HCT116 (cell line): ENCODE results near the gene ICAM1. TPM values are rescaled to one million over a fixed set of nuclear protein-coding genes. Genes with fewer than 3 reads are reported as not detected.
A peak's percentile ranks its signal among the peaks of the same experiment; 100 is the strongest.

Experiments
- ATAC-seq: fragments of 200-7000 bp; cut with Tn5 transposase; 2 replicates; pipeline ENCODE4 v1.9.1; 2020; ENCODE audit warnings: mild to moderate bottlenecking, moderate library complexity
- BruUV-seq: library from RNA; stranded (reverse); fragments of 400-500 nt; replicated peaks from 2 replicates; lab custom pipeline; 2021; lab: Mats Ljungman, UMichigan
- CTCF ChIA-PET: fragments of 300-600 bp; sonication (Branson Sonifier 250); formaldehyde crosslinking; loops from one replicate; lab custom pipeline; 2021; ENCODE audit warnings: antibody characterized with exemption; lab: Charles Lee
- POLR2A ChIA-PET: fragments of 300-600, 350-600 bp; sonication (Branson Sonifier 250); formaldehyde crosslinking; loops from one replicate; lab custom pipeline; 2021; ENCODE audit warnings: antibody characterized with exemption; lab: Charles Lee
- RAD21 ChIA-PET, 2 experiments: fragments of 300-600 bp; sonication (Branson Sonifier 250); formaldehyde crosslinking; loops; one replicate each; lab custom pipeline; 2023; ENCODE audit warnings: low total read pairs in 2 of 2; ENCODE audit not compliant: uncharacterized antibody in 2 of 2, unreplicated experiment in 2 of 2, low non-redundant PET in 1 of 2; lab: Charles Lee
- DNase-seq: peaks from one replicate; pipeline ENCODE4 v3.0.0-alpha.2; 2010; ENCODE audit warnings: low read depth, low spot score
- H2AFZ ChIP-seq: fragments of 200-600 bp; shearing (Covaris generic), sonication (generic); 2 replicates; pipeline ENCODE4 v1.6.1; 2017; ENCODE audit warnings: low read depth, mixed run types, mixed read lengths, antibody characterized with exemption, low read length; ENCODE audit not compliant: poor library complexity, severe bottlenecking
- H3K27ac ChIP-seq: 2 replicates; pipeline ENCODE4 v1.5.1; 2012; ENCODE audit warnings: low read depth, low read length
- H3K27me3 ChIP-seq: fragments of 200-600 bp; sonication (generic); 2 replicates; pipeline ENCODE4 v1.6.1; 2016; ENCODE audit warnings: mixed run types, low read length, mixed read lengths; ENCODE audit not compliant: insufficient read depth
- H3K36me3 ChIP-seq, 2 experiments: fragments of 200-500 bp in 1 of 2; fragments of 200-600 bp in 1 of 2; sonication (Bioruptor generic) in 1 of 2; sonication (generic) in 1 of 2; 2 replicates each; pipeline versions ENCODE4 v1.5.1 to v1.6.1; 2014 to 2016; ENCODE audit warnings: low read length in 2 of 2, inconsistent platforms in 1 of 2, mixed read lengths in 1 of 2, mixed run types in 1 of 2; ENCODE audit not compliant: insufficient read depth in 2 of 2, control insufficient read depth in 1 of 2
- H3K4me1 ChIP-seq, 2 experiments: fragments of 200-600 bp in 1 of 2; sonication (generic) in 1 of 2; 2 replicates each; pipeline versions ENCODE4 v1.5.1 to v1.6.1; 2012 to 2017; ENCODE audit warnings: low read length in 2 of 2, inconsistent platforms in 1 of 2, mild to moderate bottlenecking in 1 of 2, mixed read lengths in 1 of 2, mixed run types in 1 of 2, moderate library complexity in 1 of 2; ENCODE audit not compliant: insufficient read depth in 2 of 2, control insufficient read depth in 1 of 2
- H3K4me2 ChIP-seq: fragments of 200-600 bp; sonication (generic); 2 replicates; pipeline ENCODE4 v1.6.1; 2017; ENCODE audit warnings: mixed run types, low read length, mixed read lengths
- H3K4me3 ChIP-seq, 2 experiments: fragments of 200-600 bp in 1 of 2; sonication (generic) in 1 of 2; replicated peaks in 1 of 2; 2 replicates each; pipeline ENCODE4 v1.5.1; 2011 to 2016; ENCODE audit warnings: low read length in 2 of 2, control low read depth in 1 of 2, low read depth in 1 of 2, mild to moderate bottlenecking in 1 of 2, mixed read lengths in 1 of 2, mixed run types in 1 of 2
- H3K79me2 ChIP-seq: fragments of 200-600 bp; sonication (generic); 2 replicates; pipeline ENCODE4 v1.6.1; 2017; ENCODE audit warnings: mild to moderate bottlenecking, mixed run types, low read length, moderate library complexity, mixed read lengths; ENCODE audit not compliant: insufficient read depth
- H3K9ac ChIP-seq: fragments of 200-600 bp; sonication (generic); 2 replicates; pipeline ENCODE4 v1.6.1; 2016; ENCODE audit warnings: low read length, mixed read lengths
- H3K9me2 ChIP-seq: fragments of 200-600 bp; sonication (generic), shearing (Covaris generic); 2 replicates; pipeline ENCODE4 v1.6.1; 2017; ENCODE audit warnings: mixed run types, mild to moderate bottlenecking, moderate library complexity; ENCODE audit not compliant: insufficient read depth
- H3K9me3 ChIP-seq, 2 experiments: fragments of 200-500 bp in 1 of 2; fragments of 200-600 bp in 1 of 2; sonication (Bioruptor generic) in 1 of 2; sonication (generic) in 1 of 2; 2 replicates each; pipeline ENCODE4 v1.6.1; 2014 to 2017; ENCODE audit warnings: low read length in 2 of 2, mixed read lengths in 2 of 2, inconsistent platforms in 1 of 2, low read depth in 1 of 2, mild to moderate bottlenecking in 1 of 2, mixed run types in 1 of 2, moderate library complexity in 1 of 2; ENCODE audit not compliant: control insufficient read depth in 1 of 2, insufficient read depth in 1 of 2
- H4K20me1 ChIP-seq: fragments of 200-600 bp; sonication (generic), shearing (Covaris generic); 2 replicates; pipeline ENCODE4 v1.6.1; 2017; ENCODE audit warnings: mixed run types, mild to moderate bottlenecking, moderate library complexity; ENCODE audit not compliant: insufficient read depth
- CBX3 ChIP-seq: IDR thresholded peaks from 2 replicates; pipeline ENCODE4 v1.6.1; 2012; ENCODE audit warnings: low read depth
- CEBPB ChIP-seq: IDR thresholded peaks from 2 replicates; pipeline ENCODE4 v1.6.1; 2012; ENCODE audit warnings: low read depth
- EGR1 ChIP-seq: IDR thresholded peaks from 2 replicates; pipeline ENCODE4 v1.6.1; 2012; ENCODE audit warnings: low read depth
- ELF1 ChIP-seq: IDR thresholded peaks from 2 replicates; pipeline ENCODE4 v1.6.1; 2012; ENCODE audit warnings: low read depth, borderline replicate concordance
- EZH2 ChIP-seq: fragments of 200-600 bp; sonication (generic); IDR thresholded peaks from 2 replicates; pipeline ENCODE4 v1.6.1; 2017; ENCODE audit warnings: antibody characterized with exemption, mixed run types
- EZH2phosphoT487 ChIP-seq: fragments of 200-600 bp; IDR thresholded peaks from 2 replicates; pipeline ENCODE4 v1.6.1; 2018; ENCODE audit warnings: antibody characterized with exemption, borderline replicate concordance
- FOSL1 ChIP-seq: IDR thresholded peaks from 2 replicates; pipeline ENCODE4 v1.6.1; 2012; ENCODE audit warnings: low read depth
- JUND ChIP-seq: IDR thresholded peaks from 2 replicates; pipeline ENCODE4 v1.6.1; 2012
- POLR2A ChIP-seq: IDR thresholded peaks from 2 replicates; pipeline ENCODE4 v1.7.0; 2011; ENCODE audit warnings: borderline replicate concordance; ENCODE audit not compliant: insufficient read depth, insufficient read length; ENCODE audit errors: extremely low read depth
- POLR2AphosphoS5 ChIP-seq: IDR thresholded peaks from 2 replicates; pipeline ENCODE4 v1.6.1; 2011; ENCODE audit warnings: mild to moderate bottlenecking, low read depth, low read length, moderate library complexity
- RAD21 ChIP-seq: IDR thresholded peaks from 2 replicates; pipeline ENCODE4 v1.6.1; 2012; ENCODE audit warnings: low read depth, mild to moderate bottlenecking
- SIN3A ChIP-seq: IDR thresholded peaks from 2 replicates; pipeline ENCODE4 v1.6.1; 2012; ENCODE audit warnings: low read depth
- SRF ChIP-seq: IDR thresholded peaks from 2 replicates; pipeline ENCODE4 v1.6.1; 2012; ENCODE audit warnings: low read depth
- TCF7L2 ChIP-seq: IDR thresholded peaks from 2 replicates; pipeline ENCODE4 v1.7.0; 2011; ENCODE audit warnings: borderline replicate concordance, inconsistent platforms; ENCODE audit not compliant: insufficient read depth, insufficient read length; ENCODE audit errors: extremely low read depth
- ZFX ChIP-seq: fragments of 450-650 bp; IDR thresholded peaks from 2 replicates; pipeline ENCODE4 v1.6.1; 2017
- ZNF274 ChIP-seq: fragments of 200-500 bp; sonication (Bioruptor generic); IDR thresholded peaks from 2 replicates; pipeline ENCODE4 v1.6.1; 2014; ENCODE audit warnings: mild to moderate bottlenecking, low read depth, low read length, inconsistent platforms
- intact Hi-C: fragments of 100-400 bp; cut with micrococcal nuclease; formaldehyde crosslinking; loops from 2 replicates; pipeline ENCODE4 v1.10.0; 2022
- total RNA-seq: library from RNA; stranded (reverse); gene quantifications from one replicate; pipeline ENCODE4 v1.2.1, GENCODE V29; 2021; ENCODE audit not compliant: unreplicated experiment
- TF ChIP-seq, protein P1 (sequence below): IDR thresholded peaks from 2 replicates; pipeline ENCODE4 v1.6.1; 2012; ENCODE audit warnings: low read depth
- TF ChIP-seq, protein P2 (sequence below): IDR thresholded peaks from 2 replicates; pipeline ENCODE4 v1.6.1; 2012
- TF ChIP-seq, protein P3 (sequence below), 3 experiments: fragments of 200-600 bp in 1 of 3; sonication (generic) in 1 of 3; IDR thresholded peaks in 2 of 3; conservative IDR thresholded peaks in 1 of 3; 2 replicates each; pipeline ENCODE4 v1.5.1; 2012 to 2017; ENCODE audit warnings: low read depth in 2 of 3, low read length in 2 of 3, antibody characterized with exemption in 1 of 3, borderline replicate concordance in 1 of 3, control low read depth in 1 of 3, mild to moderate bottlenecking in 1 of 3, mixed read lengths in 1 of 3, mixed run types in 1 of 3, moderate library complexity in 1 of 3; ENCODE audit not compliant: insufficient read depth in 1 of 3

The ICAM1 gene
- total RNA-seq, 1 experiment from 2014 or later = 5.0 TPM

DNA sequence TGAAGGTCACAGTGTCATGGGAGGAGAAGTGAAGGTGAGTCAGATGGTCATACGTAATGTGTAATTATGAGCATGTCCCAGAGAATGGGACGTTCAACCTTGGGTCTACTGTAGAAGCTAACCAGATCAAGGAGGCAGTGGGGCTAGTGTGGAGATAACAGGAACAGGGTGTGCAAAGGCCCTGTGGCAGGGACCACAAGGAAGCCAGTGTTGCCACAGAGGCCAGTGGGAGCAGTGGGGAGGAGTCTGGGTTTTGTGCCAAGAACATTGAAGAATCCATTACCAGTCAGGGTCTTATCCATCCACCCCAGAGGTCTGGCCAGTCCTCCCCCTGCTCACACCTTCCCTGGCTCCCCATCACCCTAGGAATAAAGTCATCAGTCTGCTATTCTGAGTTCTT, 15.6 kb upstream of the ICAM1 start:
- H3K79me2 ChIP-seq = peaks cover 28% of the 10 kb centered on the region
- no peaks in the 10 kb centered on the region for H3K9me2 ChIP-seq
- peaks cover 19 to 28% of the 10 kb centered on the region in 2 experiments for H3K36me3 ChIP-seq
- intact Hi-C loops = no loop called here
- ChIA-PET RAD21 (no interaction called here), POLR2A (no interaction called here), CTCF (no interaction called here)
- no peak overlapping the region for H2AFZ ChIP-seq
- no peak overlapping the region for H3K4me2 ChIP-seq
- TF ChIP-seq, protein P1, sequence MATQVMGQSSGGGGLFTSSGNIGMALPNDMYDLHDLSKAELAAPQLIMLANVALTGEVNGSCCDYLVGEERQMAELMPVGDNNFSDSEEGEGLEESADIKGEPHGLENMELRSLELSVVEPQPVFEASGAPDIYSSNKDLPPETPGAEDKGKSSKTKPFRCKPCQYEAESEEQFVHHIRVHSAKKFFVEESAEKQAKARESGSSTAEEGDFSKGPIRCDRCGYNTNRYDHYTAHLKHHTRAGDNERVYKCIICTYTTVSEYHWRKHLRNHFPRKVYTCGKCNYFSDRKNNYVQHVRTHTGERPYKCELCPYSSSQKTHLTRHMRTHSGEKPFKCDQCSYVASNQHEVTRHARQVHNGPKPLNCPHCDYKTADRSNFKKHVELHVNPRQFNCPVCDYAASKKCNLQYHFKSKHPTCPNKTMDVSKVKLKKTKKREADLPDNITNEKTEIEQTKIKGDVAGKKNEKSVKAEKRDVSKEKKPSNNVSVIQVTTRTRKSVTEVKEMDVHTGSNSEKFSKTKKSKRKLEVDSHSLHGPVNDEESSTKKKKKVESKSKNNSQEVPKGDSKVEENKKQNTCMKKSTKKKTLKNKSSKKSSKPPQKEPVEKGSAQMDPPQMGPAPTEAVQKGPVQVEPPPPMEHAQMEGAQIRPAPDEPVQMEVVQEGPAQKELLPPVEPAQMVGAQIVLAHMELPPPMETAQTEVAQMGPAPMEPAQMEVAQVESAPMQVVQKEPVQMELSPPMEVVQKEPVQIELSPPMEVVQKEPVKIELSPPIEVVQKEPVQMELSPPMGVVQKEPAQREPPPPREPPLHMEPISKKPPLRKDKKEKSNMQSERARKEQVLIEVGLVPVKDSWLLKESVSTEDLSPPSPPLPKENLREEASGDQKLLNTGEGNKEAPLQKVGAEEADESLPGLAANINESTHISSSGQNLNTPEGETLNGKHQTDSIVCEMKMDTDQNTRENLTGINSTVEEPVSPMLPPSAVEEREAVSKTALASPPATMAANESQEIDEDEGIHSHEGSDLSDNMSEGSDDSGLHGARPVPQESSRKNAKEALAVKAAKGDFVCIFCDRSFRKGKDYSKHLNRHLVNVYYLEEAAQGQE = no peak
- TF ChIP-seq FOSL1 = no peak
- no peak for TF ChIP-seq EGR1
- no peak for TF ChIP-seq JUND
- TF ChIP-seq ELF1 = no peak
- TF ChIP-seq ZNF274 = no peak
- no peak for TF ChIP-seq EZH2
- no peak for TF ChIP-seq CBX3
- TF ChIP-seq, protein P2, sequence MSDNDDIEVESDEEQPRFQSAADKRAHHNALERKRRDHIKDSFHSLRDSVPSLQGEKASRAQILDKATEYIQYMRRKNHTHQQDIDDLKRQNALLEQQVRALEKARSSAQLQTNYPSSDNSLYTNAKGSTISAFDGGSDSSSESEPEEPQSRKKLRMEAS = no peak
- TF ChIP-seq EZH2phosphoT487 = no peak
- no peak for TF ChIP-seq ZFX
- no peak for TF ChIP-seq TCF7L2
- TF ChIP-seq POLR2A = no peak
- TF ChIP-seq SIN3A = no peak
- no peak for TF ChIP-seq RAD21
- TF ChIP-seq SRF = no peak
- TF ChIP-seq, protein P3, sequence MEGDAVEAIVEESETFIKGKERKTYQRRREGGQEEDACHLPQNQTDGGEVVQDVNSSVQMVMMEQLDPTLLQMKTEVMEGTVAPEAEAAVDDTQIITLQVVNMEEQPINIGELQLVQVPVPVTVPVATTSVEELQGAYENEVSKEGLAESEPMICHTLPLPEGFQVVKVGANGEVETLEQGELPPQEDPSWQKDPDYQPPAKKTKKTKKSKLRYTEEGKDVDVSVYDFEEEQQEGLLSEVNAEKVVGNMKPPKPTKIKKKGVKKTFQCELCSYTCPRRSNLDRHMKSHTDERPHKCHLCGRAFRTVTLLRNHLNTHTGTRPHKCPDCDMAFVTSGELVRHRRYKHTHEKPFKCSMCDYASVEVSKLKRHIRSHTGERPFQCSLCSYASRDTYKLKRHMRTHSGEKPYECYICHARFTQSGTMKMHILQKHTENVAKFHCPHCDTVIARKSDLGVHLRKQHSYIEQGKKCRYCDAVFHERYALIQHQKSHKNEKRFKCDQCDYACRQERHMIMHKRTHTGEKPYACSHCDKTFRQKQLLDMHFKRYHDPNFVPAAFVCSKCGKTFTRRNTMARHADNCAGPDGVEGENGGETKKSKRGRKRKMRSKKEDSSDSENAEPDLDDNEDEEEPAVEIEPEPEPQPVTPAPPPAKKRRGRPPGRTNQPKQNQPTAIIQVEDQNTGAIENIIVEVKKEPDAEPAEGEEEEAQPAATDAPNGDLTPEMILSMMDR (IDR thresholded peaks at IDR 0.05 in 2 of 3, conservative IDR thresholded peaks at IDR 0.05 in 1 of 3; ENCODE audit: borderline replicate concordance in 1 of 3, insufficient read depth in 1 of 3, low read depth in 2 of 3, low read length in 2 of 3) = no peak
- TF ChIP-seq CEBPB = no peak
- no peak for TF ChIP-seq POLR2AphosphoS5
- ATAC-seq = no peak
- no peaks in the 10 kb centered on the region; the same call in 1 of the 2 replicates for H4K20me1 ChIP-seq
- BruUV-seq = TSS peak; percentile 3
- no peaks in the 10 kb centered on the region for H3K9me3 ChIP-seq
- DNase-seq = no peak
- no peaks in the 10 kb centered on the region for H3K27me3 ChIP-seq
- peaks cover 11 to 33% of the 10 kb centered on the region in 2 experiments for H3K4me1 ChIP-seq
- no peak overlapping the region for H3K4me3 ChIP-seq
- no peak overlapping the region for H3K9ac ChIP-seq
- no peak overlapping the region for H3K27ac ChIP-seq
